ENCODE measurements around the gene SLC35G1.

The SLC35G1 gene, protein sequence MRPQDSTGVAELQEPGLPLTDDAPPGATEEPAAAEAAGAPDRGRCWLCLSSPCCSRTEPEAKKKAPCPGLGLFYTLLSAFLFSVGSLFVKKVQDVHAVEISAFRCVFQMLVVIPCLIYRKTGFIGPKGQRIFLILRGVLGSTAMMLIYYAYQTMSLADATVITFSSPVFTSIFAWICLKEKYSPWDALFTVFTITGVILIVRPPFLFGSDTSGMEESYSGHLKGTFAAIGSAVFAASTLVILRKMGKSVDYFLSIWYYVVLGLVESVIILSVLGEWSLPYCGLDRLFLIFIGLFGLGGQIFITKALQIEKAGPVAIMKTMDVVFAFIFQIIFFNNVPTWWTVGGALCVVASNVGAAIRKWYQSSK

DNA sequence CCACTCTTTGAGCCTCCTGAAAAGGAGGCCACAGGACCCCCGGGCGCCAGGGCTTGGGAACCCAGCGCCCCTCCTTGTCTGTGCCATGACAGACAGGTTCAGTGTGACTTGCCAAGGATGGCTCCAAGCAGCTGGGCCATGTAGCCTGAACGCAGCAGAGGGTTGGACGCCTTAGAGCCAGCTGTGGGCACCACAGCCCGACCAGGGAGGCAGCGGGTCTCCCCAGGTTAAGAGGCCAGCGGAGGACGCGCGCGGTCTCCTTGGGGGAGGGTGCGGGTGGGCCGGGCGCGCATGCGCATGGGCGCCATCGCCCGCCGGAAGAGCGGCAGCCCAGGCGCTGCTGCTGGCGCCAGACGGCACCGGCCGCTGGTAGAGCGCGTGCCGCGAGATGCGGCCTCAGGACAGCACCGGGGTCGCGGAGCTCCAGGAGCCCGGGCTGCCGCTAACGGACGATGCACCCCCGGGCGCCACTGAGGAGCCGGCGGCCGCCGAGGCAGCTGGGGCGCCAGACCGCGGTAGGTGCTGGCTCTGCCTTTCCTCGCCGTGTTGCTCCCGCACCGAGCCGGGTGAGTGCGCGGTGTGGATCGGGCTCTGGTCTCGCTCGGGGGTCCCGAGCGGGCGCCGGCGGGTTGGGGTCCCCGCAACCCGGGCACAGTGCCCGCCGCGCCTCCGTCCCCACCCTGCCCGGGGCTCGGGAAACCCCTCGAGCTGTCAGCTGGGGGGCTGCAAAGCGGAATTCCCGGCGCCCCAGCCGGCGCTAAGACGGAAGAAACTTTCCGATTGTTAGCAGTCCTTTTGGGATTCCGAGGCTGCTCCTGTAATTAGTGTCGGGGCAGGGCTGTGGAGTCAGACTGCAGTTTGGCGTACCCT, at the start of gene SLC35G1:
Gene SLC35G1 (plus strand): TSS at position 333 of the 870 bp plus-strand sequence. CDS start 56 bp downstream, at position 389.
- peak; percentile 49 for DNase-seq

DNA sequence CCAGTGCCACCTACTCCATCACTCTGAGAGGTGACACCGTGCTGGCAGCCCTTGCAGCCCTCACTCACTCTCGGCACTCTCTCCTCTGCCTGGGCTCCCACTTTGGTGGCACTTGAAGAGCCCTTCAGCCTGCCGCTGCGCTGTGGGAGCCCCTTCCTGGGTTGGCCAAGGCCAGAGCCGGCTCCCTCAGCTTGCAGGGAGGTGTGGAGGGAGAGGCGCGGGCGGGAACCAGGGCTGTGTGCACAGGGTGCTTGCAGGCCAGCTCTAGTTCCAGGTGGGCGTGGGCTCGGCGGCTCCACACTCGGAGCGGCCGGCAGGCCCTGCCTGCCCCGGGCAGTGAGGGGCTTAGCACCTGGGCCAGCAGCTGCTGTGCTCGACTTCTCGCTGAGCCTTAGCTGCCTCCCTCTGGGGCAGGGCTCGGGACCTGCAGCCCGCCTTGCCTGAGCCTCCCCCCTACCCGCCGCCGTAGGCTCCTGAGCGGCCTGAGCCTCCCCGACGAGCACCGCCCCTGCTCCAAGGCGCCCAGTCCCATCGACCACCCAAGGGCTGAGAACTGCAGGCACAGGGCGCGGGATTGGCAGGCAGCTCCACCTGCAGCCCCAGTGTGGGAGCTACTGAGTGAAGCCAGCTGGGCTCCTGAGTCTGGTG, 48.7 kb upstream of the SLC35G1 start:
- DNase-seq = no peak

DNA sequence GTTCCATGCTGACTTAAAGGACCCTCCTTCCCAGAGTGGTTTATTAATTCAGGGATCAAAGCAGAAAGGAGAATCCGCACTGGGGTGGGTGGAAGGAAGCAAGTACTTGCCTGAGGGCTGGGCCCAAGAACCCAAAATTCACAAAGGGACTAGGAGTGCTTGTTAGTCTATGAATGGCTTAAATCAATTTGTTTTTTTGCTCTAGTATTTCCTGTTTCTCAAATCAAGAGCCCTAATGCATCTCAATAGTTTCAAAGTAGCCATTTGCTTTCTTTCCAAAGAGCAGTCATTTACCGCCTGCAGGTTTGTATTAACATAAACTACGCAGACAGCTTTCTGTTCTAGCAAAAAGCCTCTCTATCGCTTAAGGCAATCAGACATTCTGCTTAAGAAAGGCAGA, 44.2 kb upstream of the SLC35G1 start:
- DNase-seq = no peak

DNA sequence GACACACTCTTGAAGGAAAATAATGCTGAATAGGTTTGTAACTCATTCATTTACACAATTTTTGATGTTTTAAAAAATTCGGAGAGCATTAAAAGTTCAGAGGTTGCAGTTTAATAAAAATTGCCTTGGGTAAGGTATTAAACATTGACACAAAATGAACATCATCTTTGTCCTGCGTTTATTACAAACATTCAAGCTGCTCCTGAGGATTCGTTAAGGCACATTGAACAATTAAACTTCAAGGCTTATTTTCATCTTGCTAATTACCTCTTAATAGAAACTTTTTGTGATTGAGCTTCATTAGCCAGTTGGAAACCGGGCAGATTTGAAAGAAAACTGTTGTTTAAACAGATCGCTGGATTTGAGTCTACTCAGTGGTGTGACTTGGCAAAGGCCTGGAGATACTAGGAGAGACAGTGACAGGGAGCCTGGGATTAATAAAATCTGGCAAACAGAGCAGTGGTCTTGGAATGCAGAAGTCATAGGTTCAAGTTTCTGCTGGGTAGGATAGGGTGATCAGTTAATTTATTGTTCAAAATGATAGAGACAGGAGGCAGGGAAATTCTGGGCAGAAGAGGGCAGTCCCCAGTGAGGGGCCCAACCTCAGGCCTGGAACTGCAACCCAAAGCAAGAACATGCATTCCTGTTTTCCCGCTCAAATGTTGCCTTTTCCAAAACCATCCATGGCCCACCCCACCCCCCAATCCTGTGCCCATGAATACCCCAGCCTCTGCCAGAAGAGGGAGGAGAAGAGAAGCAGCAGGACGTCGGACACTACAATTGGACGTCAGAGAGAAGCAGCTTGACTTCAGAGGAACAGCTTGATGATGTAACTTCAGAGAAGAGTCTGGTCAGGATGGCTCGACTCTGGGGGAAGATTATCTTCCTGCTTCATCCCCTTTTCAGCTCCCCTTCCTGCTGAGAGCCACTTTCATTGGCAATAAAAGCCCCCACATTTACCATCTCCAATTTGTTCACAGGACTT, 43.5 kb upstream of the SLC35G1 start:
- DNase-seq = no peak

DNA sequence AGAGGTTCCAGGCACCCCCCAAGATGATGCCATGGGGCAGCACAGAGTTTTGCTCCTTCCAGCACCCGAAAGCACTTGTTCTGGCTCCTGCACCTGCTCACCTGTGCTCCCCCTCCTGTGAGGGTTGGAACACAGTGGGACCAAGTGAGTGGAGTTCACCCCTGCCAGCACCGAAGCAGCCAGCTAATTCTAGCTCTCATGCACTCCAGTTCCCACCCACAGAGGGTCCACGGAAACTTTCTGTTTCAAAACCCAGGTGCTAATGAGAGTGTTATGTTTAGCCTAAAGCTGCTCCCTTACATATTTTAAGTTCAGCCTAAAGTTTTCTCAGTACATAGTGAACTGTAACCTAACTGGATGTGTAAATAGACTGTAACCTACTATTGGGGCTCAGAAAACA, 42.6 kb upstream of the SLC35G1 start:
- no peak for DNase-seq

DNA sequence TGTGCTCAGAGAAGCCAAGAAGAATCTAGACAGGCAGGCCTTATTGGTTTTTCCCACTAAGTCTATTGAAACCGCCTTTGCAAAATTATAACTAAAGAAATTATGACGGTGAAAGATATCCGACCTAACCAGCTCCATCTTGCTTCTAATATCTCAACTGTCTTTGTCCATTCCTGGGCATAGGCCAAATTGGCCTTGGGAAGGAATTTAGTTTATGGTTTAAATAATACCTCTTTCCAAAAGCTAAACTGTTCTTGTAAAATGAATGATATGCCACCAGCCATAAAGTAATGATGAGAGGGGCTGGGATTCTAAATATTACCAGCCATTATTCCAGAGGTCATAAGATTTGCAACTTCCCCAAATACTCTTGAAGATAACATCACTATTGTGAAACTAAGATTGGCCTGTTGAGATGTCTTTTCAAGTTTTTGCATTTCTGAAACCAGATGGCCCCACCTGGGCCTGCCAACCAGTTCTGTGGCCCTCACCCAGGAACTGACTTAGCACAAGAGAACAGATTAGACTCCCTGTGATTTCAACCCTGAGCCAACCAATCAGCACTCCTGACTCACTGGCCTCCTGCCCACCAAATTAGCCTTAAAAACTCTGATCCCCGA, 41.2 kb upstream of the SLC35G1 start:
- no peak for DNase-seq

DNA sequence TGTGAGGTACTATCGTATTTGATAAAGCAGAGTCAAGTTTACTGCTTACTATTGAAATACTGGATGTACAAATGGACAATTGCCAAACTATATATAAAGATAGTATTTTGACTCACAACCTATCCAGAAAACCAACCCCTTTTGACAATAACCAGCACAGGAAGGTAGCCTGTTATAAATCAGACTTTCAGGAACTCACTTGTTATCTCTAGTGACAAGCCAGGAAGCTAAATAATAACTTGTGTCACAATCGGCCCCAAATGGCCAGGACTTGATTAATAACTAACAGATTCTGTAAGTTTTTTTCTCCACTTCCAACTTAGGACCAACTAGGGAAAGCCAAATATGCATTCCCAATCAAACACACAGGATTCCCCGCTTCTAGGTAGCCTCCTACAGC, 38.8 kb upstream of the SLC35G1 start:
- DNase-seq = no peak

DNA sequence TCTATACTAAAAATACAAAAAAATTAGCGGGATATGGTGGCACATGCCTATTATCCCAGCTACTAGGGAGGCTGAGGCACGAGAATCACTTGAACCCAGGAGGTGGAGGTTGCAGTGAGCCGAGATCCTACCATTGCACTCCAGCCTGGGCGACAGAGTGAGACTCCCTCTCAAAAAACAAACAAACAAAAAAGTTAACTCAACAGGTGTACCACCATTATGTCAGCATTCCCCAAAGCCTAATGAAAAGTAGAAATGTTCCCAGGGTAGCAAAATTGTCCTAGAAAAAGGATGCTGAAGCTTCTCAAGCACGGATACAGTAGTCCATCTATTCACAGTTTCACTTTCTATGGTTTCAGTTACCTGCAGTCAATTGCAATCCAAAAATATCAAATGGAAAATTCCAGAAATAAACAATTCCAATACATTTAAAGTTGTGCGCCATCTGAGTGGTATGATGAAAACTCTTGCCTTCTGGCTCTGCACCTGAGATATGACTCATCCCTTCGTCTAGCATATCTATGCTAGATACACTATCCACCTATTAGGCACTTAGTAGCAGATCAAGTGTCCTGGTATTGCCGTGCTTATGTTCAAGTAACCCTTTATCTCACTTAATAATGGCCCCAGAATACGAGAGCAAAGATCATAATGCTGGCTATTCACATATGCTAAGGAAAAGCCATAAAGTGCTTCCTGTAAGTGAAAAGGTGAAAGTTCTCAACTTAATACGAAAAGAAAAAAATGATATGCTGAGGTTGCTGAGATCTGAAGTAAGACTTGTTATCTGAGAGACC, 37.2 kb upstream of the SLC35G1 start:
- DNase-seq = no peak

DNA sequence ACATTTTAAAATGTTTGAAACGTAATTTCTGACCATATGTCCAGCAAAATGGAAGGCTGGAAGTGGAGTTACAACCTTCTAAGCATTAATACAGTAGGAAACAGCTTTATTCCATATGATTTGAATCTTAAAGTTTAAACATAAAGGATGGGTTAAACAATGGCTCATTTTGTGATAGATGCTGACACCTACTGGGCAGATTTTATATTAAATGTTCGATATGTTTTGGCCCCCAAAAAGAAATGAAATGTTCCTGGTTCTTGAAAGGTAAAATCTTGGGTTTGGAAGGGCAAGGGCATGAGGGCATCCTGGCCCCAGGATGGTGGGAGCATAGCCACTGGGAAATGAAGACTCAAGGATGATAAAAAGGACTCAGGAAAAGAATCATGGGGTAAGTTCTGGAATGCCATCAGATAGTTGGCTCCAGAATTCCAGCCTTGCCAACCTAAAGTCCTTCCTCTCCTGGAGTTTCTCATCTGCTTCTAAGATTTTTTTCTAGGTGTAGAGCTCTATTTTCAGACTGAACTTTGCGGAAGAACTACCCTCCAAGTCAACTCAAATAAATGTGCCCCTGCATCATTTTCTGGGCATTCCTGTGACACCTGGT, 34.6 kb upstream of the SLC35G1 start:
- no peak for DNase-seq

DNA sequence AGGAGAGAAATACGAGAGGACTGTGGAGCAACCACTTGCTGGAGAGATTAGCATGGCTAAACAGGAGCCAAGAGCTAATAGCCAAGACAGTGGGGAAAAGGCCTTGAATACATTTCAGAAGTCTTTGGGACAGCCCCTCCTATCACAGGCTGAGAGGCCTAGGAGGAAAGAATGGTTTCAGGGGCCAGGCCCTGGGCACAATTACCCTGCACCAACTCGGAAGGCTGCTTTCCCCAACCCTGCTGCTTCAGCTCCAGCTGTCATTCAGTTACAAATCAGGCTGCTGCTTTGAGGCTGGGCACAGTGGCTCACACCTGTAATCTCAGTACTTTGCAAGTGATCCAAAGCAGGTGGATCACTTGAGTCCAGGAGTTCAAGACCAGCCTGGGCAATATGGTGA, 32.0 kb upstream of the SLC35G1 start:
- DNase-seq = no peak

DNA sequence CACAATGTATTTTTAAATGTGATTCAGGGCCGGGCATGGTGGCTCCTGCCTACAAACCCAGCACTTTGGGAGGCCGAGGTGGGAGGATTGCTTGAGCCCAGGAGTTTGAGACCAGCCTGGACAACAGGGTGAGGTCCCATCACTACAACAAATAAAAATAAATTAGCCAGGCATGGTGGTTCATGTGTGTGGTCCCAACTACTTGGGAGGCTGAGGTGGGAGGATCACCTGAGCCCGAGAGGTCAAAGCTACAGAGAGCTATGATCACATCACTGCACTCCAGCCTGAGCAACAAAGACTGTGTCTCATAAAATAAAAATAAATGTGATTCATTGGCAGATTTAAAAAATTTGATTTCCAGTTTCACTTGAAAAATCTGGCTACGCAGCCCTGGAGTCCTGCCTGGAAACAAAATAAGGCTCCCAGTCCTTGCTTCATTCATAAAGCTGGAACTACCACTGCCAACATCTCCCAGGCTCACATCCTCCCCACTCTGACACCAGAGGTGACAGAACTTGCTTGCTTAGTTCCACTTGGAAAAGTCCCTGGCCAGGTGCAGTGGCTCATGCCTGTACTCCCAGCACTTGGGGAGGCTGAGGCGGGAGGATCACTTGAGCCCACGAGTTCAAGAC, 27.9 kb upstream of the SLC35G1 start:
- DNase-seq = no peak

DNA sequence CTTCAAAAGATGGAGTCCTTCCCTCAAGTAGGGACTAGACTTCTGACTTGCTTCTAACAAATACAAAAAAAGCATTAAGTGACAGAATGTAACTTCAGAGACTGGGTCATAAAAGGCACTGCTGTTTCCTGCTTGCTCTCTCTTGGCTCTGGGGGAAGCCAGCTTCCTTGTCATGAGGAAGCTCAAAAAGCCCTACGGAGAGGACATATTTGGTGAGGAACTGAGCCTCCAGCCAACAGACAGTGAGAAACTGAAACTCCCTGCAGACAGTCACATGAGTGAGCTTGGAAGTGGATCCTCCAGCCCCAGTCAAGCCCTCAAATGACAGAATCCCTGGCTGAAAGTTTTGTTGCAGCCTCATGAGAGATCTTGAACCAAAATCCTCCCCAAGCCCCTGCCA, 26.3 kb upstream of the SLC35G1 start:
- DNase-seq = no peak

DNA sequence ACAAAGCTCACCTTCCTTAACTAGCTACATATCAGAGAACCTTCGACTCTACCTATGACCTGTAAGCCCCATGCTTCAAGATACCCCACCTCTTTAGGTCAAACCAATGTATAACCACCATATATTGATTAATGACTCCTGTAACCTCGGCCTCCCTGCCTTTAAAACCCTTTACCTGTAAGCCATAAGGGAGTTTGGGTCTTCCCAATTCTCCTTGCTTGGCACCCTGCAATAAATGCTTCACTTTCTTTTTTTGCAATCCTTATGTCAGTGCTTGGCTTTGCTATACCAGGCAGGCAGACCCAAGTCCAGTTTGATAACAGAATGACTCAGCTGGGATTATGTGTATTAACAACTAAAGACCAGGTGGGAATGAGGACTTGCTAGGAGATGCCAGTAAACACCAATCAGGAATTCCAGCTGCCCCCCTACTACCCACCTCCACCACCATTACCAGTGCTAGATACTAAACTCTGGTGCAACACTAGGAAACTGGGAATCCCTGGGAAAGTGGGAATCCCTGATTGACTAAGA, 22.0 kb upstream of the SLC35G1 start:
- no peak for DNase-seq

DNA sequence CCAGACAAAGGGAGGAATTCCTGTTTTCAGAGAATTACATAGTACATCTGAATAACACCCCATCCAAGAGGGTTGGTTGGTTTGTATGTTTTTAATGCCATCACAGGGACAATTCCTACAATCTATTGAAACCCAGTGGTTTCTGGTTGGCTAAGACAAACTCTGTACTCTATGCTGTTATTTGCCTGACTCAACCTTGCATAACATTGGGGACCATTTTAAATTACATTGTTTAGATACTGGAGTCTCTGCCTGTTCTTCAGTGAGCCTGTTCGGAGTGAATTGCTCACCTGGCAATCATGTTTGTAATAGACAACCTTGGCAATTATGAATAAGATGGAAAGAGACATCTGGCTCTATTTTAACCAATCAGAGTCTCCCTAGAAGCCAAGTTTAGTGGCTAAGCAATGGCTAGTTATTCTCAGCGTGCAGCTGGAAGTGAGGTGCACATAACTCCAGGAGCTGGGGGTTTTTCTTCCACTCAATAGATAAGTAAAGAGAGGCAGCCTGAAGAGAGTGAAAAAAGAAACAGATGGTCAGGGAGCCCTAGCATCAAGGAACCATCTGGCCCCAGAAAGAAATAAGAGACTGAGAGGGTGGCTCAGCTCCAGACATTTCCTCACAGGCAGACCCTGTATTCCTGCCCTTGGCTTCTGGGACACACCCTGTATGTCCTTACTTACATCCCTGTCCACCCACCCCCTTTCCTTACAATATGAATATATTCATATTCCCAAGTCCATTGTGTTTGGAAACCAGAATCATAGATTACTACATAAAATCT, 21.2 kb upstream of the SLC35G1 start:
- DNase-seq = no peak

DNA sequence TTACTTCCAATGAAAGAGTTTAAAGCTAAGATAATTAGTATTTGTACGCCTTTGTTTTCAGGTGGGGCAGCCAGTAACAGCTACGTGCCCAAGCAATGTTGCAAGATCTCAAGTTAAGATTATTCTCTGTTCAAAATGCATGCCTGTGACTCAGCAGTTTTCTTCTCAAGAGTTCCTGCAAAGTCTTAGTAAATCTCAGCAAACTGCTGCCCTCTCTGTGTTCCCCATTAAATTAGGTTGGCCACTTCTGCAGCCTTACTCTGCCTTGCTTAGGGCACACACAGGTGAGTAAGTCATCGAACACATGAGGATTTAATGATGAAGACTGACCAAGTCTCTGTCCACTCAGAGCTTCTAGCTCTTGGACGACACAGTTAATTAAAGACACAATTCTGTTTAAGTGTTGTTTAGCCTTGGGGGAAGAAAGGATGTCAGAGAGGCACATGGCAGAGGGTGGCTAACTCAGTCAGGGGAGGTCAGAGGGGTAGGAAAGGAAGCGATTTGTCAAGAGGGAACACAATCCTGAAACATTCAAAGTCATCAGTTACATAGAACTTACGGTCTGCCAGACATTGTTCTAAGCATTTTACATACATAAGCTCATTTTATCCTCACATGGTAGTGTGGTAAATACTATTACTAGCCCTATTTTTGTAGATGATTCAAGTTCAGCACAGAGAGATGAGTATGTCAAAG, 20.2 kb upstream of the SLC35G1 start:
- no peak for DNase-seq

DNA sequence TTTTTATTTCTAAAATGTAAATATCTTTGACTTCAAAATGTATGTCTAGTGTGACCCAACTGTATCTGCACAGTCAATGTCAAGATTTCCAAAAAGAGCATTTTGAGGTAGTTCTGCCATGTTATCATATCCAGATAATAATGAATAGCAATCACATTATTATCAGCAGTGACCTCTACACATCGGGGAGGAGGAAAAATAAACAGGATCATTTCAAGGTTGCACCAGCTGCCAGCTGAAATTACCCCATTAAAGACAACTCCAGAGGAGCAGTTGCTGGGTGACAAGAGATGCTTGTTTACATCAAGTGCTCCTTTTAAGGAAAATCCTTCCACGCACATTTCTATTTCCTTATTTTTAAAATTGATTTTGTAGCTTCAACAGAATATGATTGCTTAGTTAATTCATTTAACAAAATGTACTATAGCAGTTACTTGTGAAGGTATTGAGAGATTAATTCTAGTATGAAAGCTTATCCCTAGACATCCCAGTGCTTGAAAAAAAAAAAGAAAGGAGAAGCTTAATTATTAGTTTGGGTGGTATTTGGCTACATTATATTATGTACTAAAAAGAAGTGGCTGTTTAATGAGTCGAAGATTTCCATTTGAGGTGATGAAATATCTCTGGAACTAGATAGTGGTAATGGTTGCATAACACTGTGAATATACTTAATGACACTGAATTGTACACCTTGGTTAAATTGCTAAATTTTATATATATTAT, 19.3 kb upstream of the SLC35G1 start:
- no peak for DNase-seq

DNA sequence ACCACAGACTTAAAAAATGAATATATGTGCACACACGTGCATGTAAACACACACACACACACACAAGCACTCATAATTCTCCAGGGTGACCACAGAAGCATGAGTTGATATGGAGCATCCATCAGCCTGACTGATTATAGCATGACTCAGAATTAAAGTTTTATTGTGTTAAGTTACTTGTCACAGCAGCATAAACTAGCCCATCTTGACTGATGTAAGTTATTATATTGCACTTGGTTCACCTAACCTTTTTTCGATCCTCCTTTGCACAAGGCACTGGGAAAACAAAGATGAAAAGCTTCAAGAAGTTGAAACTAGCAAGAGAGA, 18.8 kb upstream of the SLC35G1 start:
- no peak for DNase-seq

DNA sequence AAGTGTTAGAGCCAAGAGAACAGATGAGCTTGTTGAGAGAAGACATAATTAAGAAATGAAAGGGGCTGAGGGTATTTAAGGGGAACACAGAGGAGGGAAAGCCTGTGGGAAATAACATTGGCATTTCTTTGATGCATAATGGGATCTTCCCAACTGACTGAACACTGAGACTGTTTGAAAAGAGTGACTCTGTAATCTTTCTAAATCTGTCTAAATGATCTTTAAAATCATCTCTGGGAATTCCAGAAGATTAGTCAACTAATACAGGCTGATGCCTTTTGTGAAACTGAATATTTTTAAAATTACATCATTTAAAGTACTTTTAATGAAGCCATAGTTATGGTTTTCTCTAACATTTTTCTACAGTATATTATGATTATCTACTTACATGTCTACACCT, 17.4 kb upstream of the SLC35G1 start:
- no peak for DNase-seq

Data from NCI-H1048 (cell line).